Measurements from ENCODE around the gene MAG.

Gene MAG

GRCh38 chr19:35363001-35363590 lies 71.1 kb downstream of the MAG start:
- DNase-seq: no peak

Measured in NCI-H2081 (cell line).